Hepatocyte (in vitro differentiated cells): Measurements from ENCODE around the gene RABGGTA.

Experiments used
- CTCF ChIP-seq: fragments of 200-600 bp; sonication (generic); IDR thresholded peaks from 2 replicates; pipeline ENCODE4 v1.5.1; 2016; ENCODE audit warnings: antibody characterized with exemption, mild to moderate bottlenecking; ENCODE audit not compliant: poor library complexity
- EZH2 ChIP-seq: fragments of 200-600 bp; sonication (generic); IDR thresholded peaks from 2 replicates; pipeline ENCODE4 v1.6.1; 2016; ENCODE audit warnings: antibody characterized with exemption, mild to moderate bottlenecking, borderline replicate concordance

DNA sequence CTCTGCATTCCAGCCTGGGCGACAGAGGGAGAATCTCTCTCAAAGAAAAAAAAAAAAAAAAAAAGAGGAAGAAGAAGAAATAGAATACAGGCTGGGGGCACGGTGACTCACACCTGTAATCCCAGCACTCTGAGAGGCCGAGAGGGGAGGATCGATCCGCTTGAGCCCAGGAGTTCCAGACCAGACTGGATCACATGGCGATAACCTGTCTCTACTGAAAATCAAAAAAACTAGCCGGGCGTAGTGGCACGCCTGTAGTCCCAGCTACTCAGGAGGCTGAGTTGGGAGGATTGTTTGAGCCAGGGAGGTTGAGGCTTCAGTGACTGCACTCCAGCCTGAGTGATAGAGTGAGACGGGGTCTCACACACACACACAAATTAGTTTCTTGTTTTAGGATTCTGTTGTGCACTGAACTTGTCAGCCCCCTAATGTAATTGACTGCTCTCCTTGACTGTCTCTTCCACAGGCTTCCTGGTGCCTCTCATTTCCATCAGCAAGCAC, 28.0 kb downstream of the RABGGTA start:
- TF ChIP-seq CTCF: no peak
- no peak for TF ChIP-seq EZH2
